Neural cell (in vitro differentiated cells): Measurements from ENCODE around the gene RNLS. TPM values are rescaled to one million over a fixed set of nuclear protein-coding genes. Genes with fewer than 3 reads are reported as not detected.

Source experiments
- H2AFZ ChIP-seq: fragments of 200-600, 300-800 bp; sonication (generic), shearing (Covaris generic); 2 replicates; pipeline ENCODE4 v1.6.0; 2014; ENCODE audit warnings: low read depth, mild to moderate bottlenecking, antibody characterized with exemption, low read length, moderate library complexity
- H3F3A ChIP-seq: fragments of 200-600 bp; shearing (Covaris generic); 2 replicates; pipeline ENCODE4 v1.6.1; 2016; ENCODE audit warnings: mild to moderate bottlenecking, moderate library complexity, mixed read lengths, antibody characterized with exemption, low read length; ENCODE audit not compliant: insufficient read depth, poor library complexity, severe bottlenecking
- H3K27ac ChIP-seq: fragments of 200-600, 300-800 bp; sonication (generic), shearing (Covaris generic); 2 replicates; pipeline ENCODE4 v1.5.1; 2014; ENCODE audit warnings: mild to moderate bottlenecking, low read length, moderate library complexity
- H3K27me3 ChIP-seq: fragments of 300-800, 200-600 bp; sonication (generic), shearing (Covaris generic); 2 replicates; pipeline ENCODE4 v1.6.0; 2014; ENCODE audit warnings: mild to moderate bottlenecking, low read depth, low read length, moderate library complexity; ENCODE audit not compliant: insufficient read depth
- H3K36me3 ChIP-seq: fragments of 300-800, 200-600 bp; sonication (generic), shearing (Covaris generic); 2 replicates; pipeline ENCODE4 v1.5.1; 2014; ENCODE audit warnings: mild to moderate bottlenecking, antibody characterized with exemption, low read length, moderate library complexity; ENCODE audit not compliant: insufficient read depth
- H3K4me2 ChIP-seq: fragments of 300-800, 200-600 bp; sonication (generic), shearing (Covaris generic); 2 replicates; pipeline ENCODE4 v1.6.0; 2014; ENCODE audit warnings: mild to moderate bottlenecking, low read length
- H3K4me3 ChIP-seq: fragments of 300-800, 200-600 bp; sonication (generic), shearing (Covaris generic); 2 replicates; pipeline ENCODE4 v1.5.1; 2014; ENCODE audit warnings: mild to moderate bottlenecking, low read length, moderate library complexity
- H3K79me2 ChIP-seq: fragments of 200-600 bp; shearing (Covaris generic); replicated peaks from 2 replicates; pipeline ENCODE4 v1.6.0; 2014; ENCODE audit warnings: mild to moderate bottlenecking, low read length, moderate library complexity; ENCODE audit not compliant: insufficient read depth
- H3K9ac ChIP-seq: fragments of 300-800, 200-600 bp; sonication (generic), shearing (Covaris generic); 2 replicates; pipeline ENCODE4 v1.6.1; 2016; ENCODE audit warnings: mild to moderate bottlenecking, low read length, mixed read lengths
- H3K9me2 ChIP-seq: fragments of 200-600 bp; shearing (Covaris generic); 2 replicates; pipeline ENCODE4 v1.6.1; 2016; ENCODE audit warnings: mild to moderate bottlenecking, low read length, mixed read lengths; ENCODE audit not compliant: insufficient read depth
- H3K9me3 ChIP-seq: fragments of 200-600, 300-800 bp; sonication (generic), shearing (Covaris generic); 2 replicates; pipeline ENCODE4 v1.6.1; 2016; ENCODE audit warnings: mild to moderate bottlenecking, mixed run types, low read length, moderate library complexity, mixed read lengths
- H4K20me1 ChIP-seq: fragments of 200-600 bp; shearing (Covaris generic); 2 replicates; pipeline ENCODE4 v1.6.1; 2016; ENCODE audit warnings: mild to moderate bottlenecking, mixed run types; ENCODE audit not compliant: insufficient read depth
- EP300 ChIP-seq: fragments of 450-650 bp; conservative IDR thresholded peaks from 2 replicates; pipeline ENCODE4 v1.6.1; 2014; ENCODE audit warnings: antibody characterized with exemption, mild to moderate bottlenecking, moderate library complexity; ENCODE audit not compliant: poor library complexity, severe bottlenecking
- EZH2 ChIP-seq: fragments of 200-600, 300-800 bp; shearing (Covaris generic), sonication (generic); IDR thresholded peaks from 2 replicates; pipeline ENCODE4 v1.6.1; 2014; ENCODE audit warnings: antibody characterized with exemption, low read length, borderline replicate concordance, mild to moderate bottlenecking; ENCODE audit not compliant: insufficient read depth, poor library complexity, severe bottlenecking
- MXI1 ChIP-seq: fragments of 450-650 bp; conservative IDR thresholded peaks from 2 replicates; pipeline ENCODE4 v1.6.1; 2014; ENCODE audit warnings: antibody characterized with exemption, mild to moderate bottlenecking; ENCODE audit not compliant: poor library complexity, severe bottlenecking
- POLR2AphosphoS5 ChIP-seq: IDR thresholded peaks from 2 replicates; pipeline ENCODE4 v1.6.1; 2012
- RAD21 ChIP-seq: fragments of 450-650 bp; conservative IDR thresholded peaks from 2 replicates; pipeline ENCODE4 v1.6.1; 2014; ENCODE audit warnings: antibody characterized with exemption, mild to moderate bottlenecking, moderate library complexity
- SMC3 ChIP-seq: fragments of 450-650 bp; conservative IDR thresholded peaks from 2 replicates; pipeline ENCODE4 v1.6.1; 2014; ENCODE audit warnings: antibody characterized with exemption, mild to moderate bottlenecking, moderate library complexity; ENCODE audit not compliant: poor library complexity
- TAF1 ChIP-seq: IDR thresholded peaks from 2 replicates; pipeline ENCODE4 v1.6.1; 2012; ENCODE audit warnings: low read depth
- polyA plus RNA-seq: library from polyadenylated mRNA; depleted of rRNA; stranded (reverse); fragments of >200 nt; gene quantifications from 2 replicates; pipeline ENCODE4 v1.2.3, GENCODE V29; 2014
- TF ChIP-seq, protein P1 (sequence below): IDR thresholded peaks from 2 replicates; pipeline ENCODE4 v1.6.1; 2012; ENCODE audit warnings: borderline replicate concordance
- TF ChIP-seq, protein P2 (sequence below): fragments of 450-650 bp; IDR thresholded peaks from 2 replicates; pipeline ENCODE4 v1.5.1; 2014; ENCODE audit warnings: antibody characterized with exemption, mild to moderate bottlenecking, moderate library complexity; ENCODE audit not compliant: poor library complexity, severe bottlenecking

Gene RNLS
- polyA plus RNA-seq, 1 donor from 2014 or later, result 0.20 TPM

DNA sequence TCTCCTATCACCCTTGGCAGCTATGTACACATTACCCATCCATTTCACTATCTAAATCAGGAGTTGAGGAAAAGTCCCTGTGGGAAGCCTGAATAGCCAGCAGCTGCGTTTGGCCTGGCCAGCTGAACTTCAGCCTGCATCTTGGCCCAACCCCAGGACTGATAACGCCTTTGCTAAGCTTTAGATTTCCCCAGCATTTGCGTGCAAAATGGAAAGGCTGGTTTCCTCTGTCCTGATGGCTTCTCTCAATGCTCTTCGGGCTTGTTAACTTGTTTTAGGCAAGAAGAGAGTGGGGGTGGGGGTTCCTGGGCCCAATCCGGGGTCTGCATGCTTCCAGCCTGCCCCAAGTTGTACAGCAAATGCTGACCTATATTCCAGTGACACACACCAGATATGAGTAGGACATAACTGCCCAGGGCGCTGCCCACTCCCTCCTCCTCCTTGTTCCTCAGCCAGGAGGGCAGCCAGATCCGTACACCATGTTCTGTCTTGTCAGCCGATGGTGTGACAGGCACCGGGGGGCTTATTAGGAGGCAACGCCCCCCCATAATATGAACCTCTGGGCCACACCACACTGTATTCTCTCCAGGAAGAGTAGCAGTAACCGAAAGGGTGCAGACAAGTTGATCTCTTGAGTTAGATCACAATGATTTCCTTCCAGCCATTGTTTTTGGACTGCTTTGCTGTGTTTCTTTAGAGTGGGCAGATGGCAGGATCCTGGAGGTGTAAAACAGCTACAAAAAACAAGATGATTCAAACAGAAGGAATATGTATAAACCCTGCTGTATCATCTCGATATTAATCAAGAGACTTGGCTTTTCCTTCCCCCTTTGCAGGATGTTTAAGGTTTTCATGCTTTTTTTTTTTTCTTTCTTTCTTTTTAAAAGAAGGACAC lies 339.0 kb downstream of the RNLS start:
- Histone ChIP-seq H3K9me2 (no peaks in the 10 kb centered on the region), H3K27me3 (no peaks in the 10 kb centered on the region), H3K36me3 (no peaks in the 10 kb centered on the region), H3K4me3 (no peak overlapping the region), H3K4me2 (no peak overlapping the region), H3K9me3 (no peaks in the 10 kb centered on the region), H3K9ac (no peak overlapping the region), H2AFZ (no peak overlapping the region), H3F3A (no peaks in the 10 kb centered on the region), H3K79me2 (no peaks in the 10 kb centered on the region), H3K27ac (no peak overlapping the region), H4K20me1 (no peaks in the 10 kb centered on the region)
- TF ChIP-seq POLR2AphosphoS5, result no peak
- TF ChIP-seq MXI1, result no peak
- TF ChIP-seq, protein P1, sequence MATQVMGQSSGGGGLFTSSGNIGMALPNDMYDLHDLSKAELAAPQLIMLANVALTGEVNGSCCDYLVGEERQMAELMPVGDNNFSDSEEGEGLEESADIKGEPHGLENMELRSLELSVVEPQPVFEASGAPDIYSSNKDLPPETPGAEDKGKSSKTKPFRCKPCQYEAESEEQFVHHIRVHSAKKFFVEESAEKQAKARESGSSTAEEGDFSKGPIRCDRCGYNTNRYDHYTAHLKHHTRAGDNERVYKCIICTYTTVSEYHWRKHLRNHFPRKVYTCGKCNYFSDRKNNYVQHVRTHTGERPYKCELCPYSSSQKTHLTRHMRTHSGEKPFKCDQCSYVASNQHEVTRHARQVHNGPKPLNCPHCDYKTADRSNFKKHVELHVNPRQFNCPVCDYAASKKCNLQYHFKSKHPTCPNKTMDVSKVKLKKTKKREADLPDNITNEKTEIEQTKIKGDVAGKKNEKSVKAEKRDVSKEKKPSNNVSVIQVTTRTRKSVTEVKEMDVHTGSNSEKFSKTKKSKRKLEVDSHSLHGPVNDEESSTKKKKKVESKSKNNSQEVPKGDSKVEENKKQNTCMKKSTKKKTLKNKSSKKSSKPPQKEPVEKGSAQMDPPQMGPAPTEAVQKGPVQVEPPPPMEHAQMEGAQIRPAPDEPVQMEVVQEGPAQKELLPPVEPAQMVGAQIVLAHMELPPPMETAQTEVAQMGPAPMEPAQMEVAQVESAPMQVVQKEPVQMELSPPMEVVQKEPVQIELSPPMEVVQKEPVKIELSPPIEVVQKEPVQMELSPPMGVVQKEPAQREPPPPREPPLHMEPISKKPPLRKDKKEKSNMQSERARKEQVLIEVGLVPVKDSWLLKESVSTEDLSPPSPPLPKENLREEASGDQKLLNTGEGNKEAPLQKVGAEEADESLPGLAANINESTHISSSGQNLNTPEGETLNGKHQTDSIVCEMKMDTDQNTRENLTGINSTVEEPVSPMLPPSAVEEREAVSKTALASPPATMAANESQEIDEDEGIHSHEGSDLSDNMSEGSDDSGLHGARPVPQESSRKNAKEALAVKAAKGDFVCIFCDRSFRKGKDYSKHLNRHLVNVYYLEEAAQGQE, result no peak

DNA sequence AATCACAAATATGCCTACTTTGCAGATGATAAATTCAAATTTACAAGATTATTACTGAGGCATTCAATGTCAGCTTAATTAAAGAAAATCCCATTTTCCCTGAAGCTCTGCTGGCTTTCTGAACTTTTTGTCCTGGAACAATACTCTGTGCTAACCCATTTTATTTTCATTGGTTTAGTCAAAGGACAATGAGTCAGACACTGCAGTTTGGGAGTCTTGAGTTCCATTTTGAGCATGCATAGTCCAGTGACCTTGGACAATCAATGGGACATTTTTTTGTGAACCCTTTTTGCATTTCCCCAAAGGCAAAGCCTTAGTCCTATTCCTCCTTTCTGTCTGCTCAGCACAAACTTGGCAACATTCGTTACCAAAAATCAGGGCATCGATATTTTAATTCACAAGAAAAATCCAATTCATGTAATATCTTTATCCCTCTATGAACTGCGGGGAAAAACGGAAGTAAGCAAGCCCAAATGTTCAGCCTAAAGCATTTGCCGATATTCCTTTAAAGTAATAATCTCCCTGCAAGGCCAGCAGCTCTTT lies 339.8 kb downstream of the RNLS start:
- Histone ChIP-seq H3K36me3 (no peaks in the 10 kb centered on the region), H2AFZ (no peak overlapping the region), H3K27ac (no peak overlapping the region), H3K4me2 (no peak overlapping the region), H3K27me3 (no peaks in the 10 kb centered on the region), H3K9ac (no peak overlapping the region), H3F3A (no peaks in the 10 kb centered on the region), H4K20me1 (no peaks in the 10 kb centered on the region), H3K79me2 (no peaks in the 10 kb centered on the region), H3K9me2 (no peaks in the 10 kb centered on the region), H3K4me3 (no peak overlapping the region), H3K9me3 (no peaks in the 10 kb centered on the region)
- TF ChIP-seq TAF1 (no peak), EP300 (no peak), RAD21 (no peak), SMC3 (no peak), MXI1 (no peak), EZH2 (no peak), POLR2AphosphoS5 (no peak)
- TF ChIP-seq, protein P1, result no peak
- TF ChIP-seq, protein P2, sequence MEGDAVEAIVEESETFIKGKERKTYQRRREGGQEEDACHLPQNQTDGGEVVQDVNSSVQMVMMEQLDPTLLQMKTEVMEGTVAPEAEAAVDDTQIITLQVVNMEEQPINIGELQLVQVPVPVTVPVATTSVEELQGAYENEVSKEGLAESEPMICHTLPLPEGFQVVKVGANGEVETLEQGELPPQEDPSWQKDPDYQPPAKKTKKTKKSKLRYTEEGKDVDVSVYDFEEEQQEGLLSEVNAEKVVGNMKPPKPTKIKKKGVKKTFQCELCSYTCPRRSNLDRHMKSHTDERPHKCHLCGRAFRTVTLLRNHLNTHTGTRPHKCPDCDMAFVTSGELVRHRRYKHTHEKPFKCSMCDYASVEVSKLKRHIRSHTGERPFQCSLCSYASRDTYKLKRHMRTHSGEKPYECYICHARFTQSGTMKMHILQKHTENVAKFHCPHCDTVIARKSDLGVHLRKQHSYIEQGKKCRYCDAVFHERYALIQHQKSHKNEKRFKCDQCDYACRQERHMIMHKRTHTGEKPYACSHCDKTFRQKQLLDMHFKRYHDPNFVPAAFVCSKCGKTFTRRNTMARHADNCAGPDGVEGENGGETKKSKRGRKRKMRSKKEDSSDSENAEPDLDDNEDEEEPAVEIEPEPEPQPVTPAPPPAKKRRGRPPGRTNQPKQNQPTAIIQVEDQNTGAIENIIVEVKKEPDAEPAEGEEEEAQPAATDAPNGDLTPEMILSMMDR, result no peak
